Measurements from ENCODE around the gene RIPOR1. TPM values are rescaled to one million over a fixed set of nuclear protein-coding genes. Genes with fewer than 3 reads are reported as not detected.
A peak's percentile ranks its signal among the peaks of the same experiment; 100 is the strongest.

Gene RIPOR1
- total RNA-seq, 1 donor from 2014 or later: 116 TPM

- Mint-ChIP-seq H3K4me3 (ENCODE audit: unreplicated experiment) (no peak overlapping the region), H3K36me3 (ENCODE audit: low read depth, unreplicated experiment) (peaks cover 6% of the 10 kb centered on the region), H3K27ac (ENCODE audit: unreplicated experiment) (no peak overlapping the region), H3K27me3 (ENCODE audit: low read depth, unreplicated experiment) (no peaks in the 10 kb centered on the region), H3K9me3 (ENCODE audit: unreplicated experiment) (no peaks in the 10 kb centered on the region), H3K4me1 (ENCODE audit: low read depth, unreplicated experiment) (peaks cover 12% of the 10 kb centered on the region)
- Histone ChIP-seq H3K9me3 (ENCODE audit: insufficient read depth, low read depth, low read length) (no peaks in the 10 kb centered on the region), H3K9ac (ENCODE audit: low read length) (no peak overlapping the region), H2AFZ (ENCODE audit: low read depth, low read length) (no peak overlapping the region), H3K4me3 (ENCODE audit: insufficient read depth, low read depth, low read length) (no peak overlapping the region), H4K20me1 (ENCODE audit: insufficient read depth, low read length) (peaks cover 71% of the 10 kb centered on the region), H3K4me2 (ENCODE audit: low read length) (no peak overlapping the region), H3K4me1 (ENCODE audit: insufficient read depth, low read length) (no peaks in the 10 kb centered on the region), H3K36me3 (ENCODE audit: insufficient read depth, low read length) (peaks cover 10% of the 10 kb centered on the region), H3K27me3 (ENCODE audit: insufficient read depth, low read length) (no peaks in the 10 kb centered on the region), H3K79me2 (ENCODE audit: insufficient read depth, low read length) (peaks cover 8% of the 10 kb centered on the region), H3K27ac (ENCODE audit: low read depth, low read length) (no peak overlapping the region)
- no peak for FAIRE-seq
- TF ChIP-seq EZH2 (IDR thresholded peaks at IDR 0.05; ENCODE audit: insufficient read depth, low read length) (no peak), CTCF (IDR thresholded peaks at IDR 0.05; ENCODE audit: insufficient read depth, low read depth, low read length) (no peak)
- DNase-seq (ENCODE audit: low read depth): no peak
Observed at GRCh38 chr16:67549240-67549639, 20.6 kb downstream of the RIPOR1 start.

- FAIRE-seq (no peak), DNase-seq (ENCODE audit: low read depth) (no peak)
- Histone ChIP-seq H4K20me1 (ENCODE audit: insufficient read depth, low read length) (peaks cover 64% of the 10 kb centered on the region), H3K27me3 (ENCODE audit: insufficient read depth, low read length) (no peaks in the 10 kb centered on the region), H3K4me2 (ENCODE audit: low read length) (no peak overlapping the region), H3K9ac (ENCODE audit: low read length) (no peak overlapping the region), H3K9me3 (ENCODE audit: insufficient read depth, low read depth, low read length) (no peaks in the 10 kb centered on the region), H3K4me3 (ENCODE audit: insufficient read depth, low read depth, low read length) (no peak overlapping the region), H3K27ac (ENCODE audit: low read depth, low read length) (no peak overlapping the region), H2AFZ (ENCODE audit: low read depth, low read length) (no peak overlapping the region), H3K36me3 (ENCODE audit: insufficient read depth, low read length) (peaks cover 9% of the 10 kb centered on the region), H3K4me1 (ENCODE audit: insufficient read depth, low read length) (no peaks in the 10 kb centered on the region), H3K79me2 (ENCODE audit: insufficient read depth, low read length) (peaks cover 8% of the 10 kb centered on the region)
- Mint-ChIP-seq H3K27ac (ENCODE audit: unreplicated experiment) (peak overlapping the region; percentile 48), H3K4me1 (ENCODE audit: low read depth, unreplicated experiment) (peaks cover 12% of the 10 kb centered on the region), H3K9me3 (ENCODE audit: unreplicated experiment) (no peaks in the 10 kb centered on the region), H3K27me3 (ENCODE audit: low read depth, unreplicated experiment) (no peaks in the 10 kb centered on the region), H3K36me3 (ENCODE audit: low read depth, unreplicated experiment) (peaks cover 6% of the 10 kb centered on the region), H3K4me3 (ENCODE audit: unreplicated experiment) (no peak overlapping the region)
- TF ChIP-seq EZH2 (IDR thresholded peaks at IDR 0.05; ENCODE audit: insufficient read depth, low read length) (no peak), CTCF (IDR thresholded peaks at IDR 0.05; ENCODE audit: insufficient read depth, low read depth, low read length) (no peak)
Observed at GRCh38 chr16:67549936-67550335, 21.3 kb downstream of the RIPOR1 start.

- Histone ChIP-seq H3K4me1 (ENCODE audit: insufficient read depth, low read length) (peaks cover 7% of the 10 kb centered on the region), H3K79me2 (ENCODE audit: insufficient read depth, low read length) (peaks cover 8% of the 10 kb centered on the region), H3K9ac (ENCODE audit: low read length) (no peak overlapping the region), H3K36me3 (ENCODE audit: insufficient read depth, low read length) (peaks cover 9% of the 10 kb centered on the region), H3K4me2 (ENCODE audit: low read length) (no peak overlapping the region), H3K9me3 (ENCODE audit: insufficient read depth, low read depth, low read length) (no peaks in the 10 kb centered on the region), H3K4me3 (ENCODE audit: insufficient read depth, low read depth, low read length) (no peak overlapping the region), H3K27ac (ENCODE audit: low read depth, low read length) (no peak overlapping the region), H4K20me1 (ENCODE audit: insufficient read depth, low read length) (peaks cover 53% of the 10 kb centered on the region), H3K27me3 (ENCODE audit: insufficient read depth, low read length) (no peaks in the 10 kb centered on the region), H2AFZ (ENCODE audit: low read depth, low read length) (no peak overlapping the region)
- Mint-ChIP-seq H3K4me1 (ENCODE audit: low read depth, unreplicated experiment) (peaks cover 17% of the 10 kb centered on the region), H3K27me3 (ENCODE audit: low read depth, unreplicated experiment) (no peaks in the 10 kb centered on the region), H3K27ac (ENCODE audit: unreplicated experiment) (peak overlapping the region; percentile 34), H3K9me3 (ENCODE audit: unreplicated experiment) (no peaks in the 10 kb centered on the region), H3K36me3 (ENCODE audit: low read depth, unreplicated experiment) (peaks cover 6% of the 10 kb centered on the region), H3K4me3 (ENCODE audit: unreplicated experiment) (no peak overlapping the region)
- FAIRE-seq (no peak), DNase-seq (ENCODE audit: low read depth) (no peak)
- no peak for TF ChIP-seq EZH2 (IDR thresholded peaks at IDR 0.05; ENCODE audit: insufficient read depth, low read length)
- TF ChIP-seq CTCF (IDR thresholded peaks at IDR 0.05; ENCODE audit: insufficient read depth, low read depth, low read length): no peak
Observed at GRCh38 chr16:67551091-67551490, 22.5 kb downstream of the RIPOR1 start.
